HEK293T (cell line): Measurements from ENCODE around the gene CCDC40.

Experiments used
- CTCF ChIA-PET: fragments of 350-600 bp; formaldehyde crosslinking; extraction: SDS; loops from one replicate; lab custom pipeline; 2021; ENCODE audit warnings: antibody characterized with exemption, inconsistent platforms; lab: Yijun Ruan, JAX
- POLR2A ChIA-PET: fragments of 350-600 bp; formaldehyde crosslinking; extraction: SDS; loops from one replicate; lab custom pipeline; 2020; ENCODE audit warnings: antibody characterized with exemption, inconsistent platforms; lab: Yijun Ruan, JAX
- DNase-seq: peaks from one replicate; pipeline ENCODE4 v3.0.0; 2012; ENCODE audit warnings: mixed read lengths; ENCODE audit errors: extremely low spot score
- ARNT ChIP-seq: fragments of 450-650 bp; IDR thresholded peaks from 2 replicates; pipeline ENCODE4 v1.6.1; 2017; ENCODE audit warnings: mild to moderate bottlenecking
- BHLHE40 ChIP-seq: fragments of 450-650 bp; IDR thresholded peaks from 2 replicates; pipeline ENCODE4 v1.6.1; 2016; ENCODE audit warnings: mild to moderate bottlenecking, moderate library complexity, borderline replicate concordance
- CTBP1 ChIP-seq: fragments of 450-650 bp; IDR thresholded peaks from 2 replicates; pipeline ENCODE4 v1.6.1; 2016; ENCODE audit warnings: borderline replicate concordance
- ELF4 ChIP-seq: fragments of 450-650 bp; IDR thresholded peaks from 2 replicates; pipeline ENCODE4 v1.6.1; 2017; ENCODE audit warnings: antibody characterized with exemption
- FOXA1 ChIP-seq: fragments of 450-650 bp; IDR thresholded peaks from 2 replicates; pipeline ENCODE4 v1.6.1; 2016; ENCODE audit warnings: mild to moderate bottlenecking
- FOXK2 ChIP-seq: fragments of 450-650 bp; IDR thresholded peaks from 2 replicates; pipeline ENCODE4 v1.6.1; 2016; ENCODE audit warnings: mild to moderate bottlenecking
- FOXM1 ChIP-seq: fragments of 450-650 bp; IDR thresholded peaks from 2 replicates; pipeline ENCODE4 v1.6.1; 2017; ENCODE audit warnings: mild to moderate bottlenecking, borderline replicate concordance
- HDGF ChIP-seq: fragments of 450-650 bp; IDR thresholded peaks from 2 replicates; pipeline ENCODE4 v1.6.1; 2017; ENCODE audit warnings: antibody characterized with exemption, borderline replicate concordance
- L3MBTL2 ChIP-seq: fragments of 450-650 bp; conservative IDR thresholded peaks from 2 replicates; pipeline ENCODE4 v1.6.1; 2016; ENCODE audit warnings: mild to moderate bottlenecking
- LEF1 ChIP-seq: fragments of 450-650 bp; IDR thresholded peaks from 2 replicates; pipeline ENCODE4 v1.6.1; 2017; ENCODE audit warnings: mild to moderate bottlenecking, borderline replicate concordance
- NFRKB ChIP-seq: fragments of 450-650 bp; IDR thresholded peaks from 2 replicates; pipeline ENCODE4 v1.6.1; 2016; ENCODE audit warnings: mild to moderate bottlenecking, moderate library complexity
- PKNOX1 ChIP-seq: fragments of 450-650 bp; IDR thresholded peaks from 2 replicates; pipeline ENCODE4 v1.6.1; 2016
- SP1 ChIP-seq: fragments of 450-650 bp; IDR thresholded peaks from 2 replicates; pipeline ENCODE4 v1.6.1; 2017
- SUZ12 ChIP-seq: fragments of 450-650 bp; IDR thresholded peaks from 2 replicates; pipeline ENCODE4 v1.6.1; 2016; ENCODE audit warnings: mild to moderate bottlenecking
- TARDBP ChIP-seq: fragments of 450-650 bp; IDR thresholded peaks from 2 replicates; pipeline ENCODE4 v1.6.1; 2016
- ZNF384 ChIP-seq: fragments of 450-650 bp; IDR thresholded peaks from 2 replicates; pipeline ENCODE4 v1.6.1; 2016

CCDC40 gene

DNA sequence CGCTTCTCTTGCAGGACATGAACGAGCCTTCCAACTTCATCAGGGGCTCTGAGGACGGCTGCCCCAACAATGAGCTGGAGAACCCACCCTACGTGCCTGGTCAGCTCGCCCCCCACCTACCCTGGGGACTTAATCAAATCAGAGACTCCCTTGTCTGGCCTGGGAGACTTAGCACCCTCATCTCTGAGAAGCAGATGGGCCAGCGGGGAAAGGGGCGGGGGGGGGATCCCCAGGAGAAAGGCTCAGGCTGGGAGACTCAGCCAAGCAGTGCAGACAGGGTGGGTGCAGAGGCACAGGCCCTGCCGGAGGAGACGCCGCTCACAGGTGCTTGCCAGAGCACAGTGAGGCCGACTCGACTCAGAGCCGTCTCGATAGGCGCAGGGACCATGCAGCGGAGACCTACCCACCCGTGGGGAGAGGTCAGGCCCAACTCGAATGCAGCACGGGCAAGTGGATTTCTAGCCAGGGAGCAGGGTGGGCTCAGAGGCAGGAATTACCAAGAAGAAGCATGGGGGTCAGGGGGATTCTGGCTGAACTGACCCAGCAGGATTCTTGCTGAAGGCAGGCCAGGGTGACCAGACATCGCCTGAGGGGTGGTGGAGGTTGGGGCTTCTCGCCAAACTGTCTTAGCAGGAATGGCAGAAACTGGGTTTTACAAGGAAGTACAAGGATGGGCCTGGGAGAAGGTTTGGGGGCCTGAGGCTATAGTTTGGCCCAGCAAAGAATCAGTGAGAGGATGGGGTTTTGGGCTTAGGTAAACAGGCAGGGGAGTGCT is 74.7 kb downstream of the CCDC40 start:
- no peak for DNase-seq
- ChIA-PET POLR2A (interaction anchor here (2.3 kb wide), 1 partner anchor 10 kb away, joined by 16 read pairs; the partner anchor contains the start of gene GAA), CTCF (no interaction called here)
- no peak for TF ChIP-seq LEF1
- no peak for TF ChIP-seq FOXM1
- TF ChIP-seq ELF4: no peak
- TF ChIP-seq HDGF: no peak
- no peak for TF ChIP-seq NFRKB
- TF ChIP-seq TARDBP: no peak
- TF ChIP-seq SP1: no peak
- no peak for TF ChIP-seq L3MBTL2
- TF ChIP-seq SUZ12: no peak
- no peak for TF ChIP-seq BHLHE40
- TF ChIP-seq CTBP1: no peak
- TF ChIP-seq ZNF384: no peak

DNA sequence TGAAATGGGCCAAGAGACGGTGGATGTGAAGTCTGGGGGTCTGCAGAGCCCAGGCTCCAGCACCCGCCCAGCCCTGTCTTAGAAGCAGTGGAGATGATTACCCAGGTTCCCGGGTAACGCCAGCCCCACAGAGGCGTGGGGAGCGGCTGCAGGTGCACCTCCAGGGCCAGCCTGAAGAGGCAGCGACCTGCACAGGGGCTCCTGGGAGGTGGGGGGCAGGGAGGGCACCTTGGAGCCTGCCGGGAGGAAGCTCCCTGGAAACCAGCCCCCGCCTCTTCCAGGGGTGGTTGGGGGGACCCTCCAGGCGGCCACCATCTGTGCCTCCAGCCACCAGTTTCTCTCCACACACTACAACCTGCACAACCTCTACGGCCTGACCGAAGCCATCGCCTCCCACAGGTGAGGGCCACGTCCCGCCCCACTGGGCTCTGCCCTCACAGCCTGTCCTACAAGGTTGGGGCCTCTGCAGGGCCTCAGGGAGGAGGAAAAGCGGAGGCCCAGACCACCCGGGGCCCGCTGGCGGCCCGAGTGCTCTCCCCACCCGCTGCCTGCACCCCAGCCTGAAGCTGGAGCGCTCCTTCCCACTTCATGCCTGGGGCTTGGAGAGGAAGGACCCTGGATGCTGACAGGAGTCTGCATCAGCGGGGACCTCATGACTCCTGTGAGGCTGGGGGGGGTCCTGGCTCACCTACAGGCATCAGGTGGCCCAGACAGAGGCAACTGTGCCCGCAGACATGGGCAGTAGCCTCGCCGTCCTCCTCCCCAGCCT is 75.4 kb downstream of the CCDC40 start:
- ChIA-PET POLR2A (interaction anchor here (0.6 to 8.6 kb wide), 2 partner anchors 10 to 33 kb away, joined by 4 to 51 read pairs; partner anchors contain the start of gene GAA), CTCF (no interaction called here)
- TF ChIP-seq SP1 (no peak), PKNOX1 (no peak), ZNF384 (no peak), LEF1 (no peak), L3MBTL2 (no peak), ARNT (no peak), FOXM1 (no peak), TARDBP (no peak), FOXK2 (no peak), CTBP1 (no peak), SUZ12 (no peak), FOXA1 (no peak), ELF4 (no peak), NFRKB (no peak), BHLHE40 (no peak), HDGF (no peak)
- no peak for DNase-seq

GRCh38 chr17:80112471-80113032 is 76.1 kb downstream of the CCDC40 start:
- no peak for TF ChIP-seq SUZ12
- no peak for TF ChIP-seq ZNF384
- DNase-seq: no peak
- ChIA-PET CTCF (no interaction called here), POLR2A (interaction anchor here (0.6 to 8.6 kb wide), 2 partner anchors 10 to 33 kb away, joined by 4 to 51 read pairs; partner anchors contain the start of gene GAA)

DNA sequence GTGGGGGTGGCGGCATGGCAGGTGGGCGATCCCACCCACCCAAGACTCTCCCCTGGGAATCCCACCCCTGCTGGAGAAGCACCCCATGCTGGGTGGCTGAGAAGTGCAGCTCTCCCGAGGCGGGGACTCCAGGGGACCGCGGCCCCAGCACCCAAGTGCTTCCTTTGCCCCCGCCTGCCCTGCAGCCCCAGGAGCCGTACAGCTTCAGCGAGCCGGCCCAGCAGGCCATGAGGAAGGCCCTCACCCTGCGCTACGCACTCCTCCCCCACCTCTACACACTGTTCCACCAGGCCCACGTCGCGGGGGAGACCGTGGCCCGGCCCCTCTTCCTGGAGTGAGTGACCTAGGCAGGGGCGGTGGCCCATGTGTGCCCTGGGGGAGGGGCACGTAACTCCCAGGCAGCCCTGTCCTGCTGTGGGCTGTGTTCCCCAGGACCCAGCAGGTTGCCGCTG is 76.6 kb downstream of the CCDC40 start:
- CTCF ChIA-PET: interaction anchor here (1.9 kb wide), 1 partner anchor 12 kb away, joined by 7 read pairs; the partner anchor contains the start of gene GAA
- TF ChIP-seq ARNT: no peak
- no peak for TF ChIP-seq SUZ12
- TF ChIP-seq SP1: no peak
- TF ChIP-seq BHLHE40: no peak
- TF ChIP-seq ZNF384: no peak
- no peak for TF ChIP-seq TARDBP
- no peak for TF ChIP-seq LEF1
- no peak for TF ChIP-seq CTBP1
- no peak for TF ChIP-seq L3MBTL2
- TF ChIP-seq NFRKB: no peak
- POLR2A ChIA-PET: interaction anchor here (8.6 kb wide), 1 partner anchor 11 kb away, joined by 51 read pairs; the partner anchor contains the start of gene GAA
- DNase-seq: no peak

GRCh38 chr17:80114758-80115157 is 78.3 kb downstream of the CCDC40 start:
- TF ChIP-seq SUZ12: no peak
- TF ChIP-seq ZNF384: no peak
- POLR2A ChIA-PET: interaction anchor here (1.6 to 8.6 kb wide), 2 partner anchors 11 to 13 kb away, joined by 4 to 51 read pairs; partner anchors contain the start of gene GAA
- CTCF ChIA-PET: interaction anchor here (1.0 to 1.9 kb wide), 2 partner anchors 13 kb away, joined by 3 to 7 read pairs; partner anchors contain the start of gene GAA

DNA sequence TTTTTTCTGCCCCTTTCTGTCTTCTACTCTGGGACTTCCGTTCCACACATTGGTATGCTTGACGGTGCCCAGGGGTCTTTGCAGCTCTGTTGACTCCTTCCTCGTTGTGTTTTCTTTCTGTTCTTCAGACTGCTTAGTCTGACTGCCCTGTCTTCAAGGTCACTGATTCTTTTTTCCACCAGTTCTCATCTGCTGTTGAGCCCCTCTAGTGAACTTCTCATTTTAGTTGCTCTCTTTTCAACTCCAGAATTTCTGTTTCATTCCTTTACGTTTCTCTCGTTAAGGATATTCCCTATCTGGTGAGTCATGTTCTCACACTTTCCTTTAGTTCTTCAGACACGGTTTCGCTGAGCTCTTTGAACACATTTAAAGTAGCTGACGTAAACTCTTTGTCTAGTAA is 78.7 kb downstream of the CCDC40 start:
- no peak for DNase-seq
- TF ChIP-seq ELF4: no peak
- TF ChIP-seq FOXA1: no peak
- TF ChIP-seq CTBP1: no peak
- no peak for TF ChIP-seq SP1
- no peak for TF ChIP-seq FOXK2
- TF ChIP-seq NFRKB: no peak
- TF ChIP-seq ZNF384: no peak
- TF ChIP-seq ARNT: no peak
- ChIA-PET CTCF (interaction anchor here (1.0 kb wide), 1 partner anchor 14 kb away, joined by 3 read pairs; the partner anchor contains the start of gene GAA), POLR2A (interaction anchor here (1.6 to 8.6 kb wide), 2 partner anchors 11 to 13 kb away, joined by 4 to 51 read pairs; partner anchors contain the start of gene GAA)

More at GRCh38 chr17:80114758-80115157, 78.3 kb downstream of the CCDC40 start:
- DNase-seq: no peak
